Activated naive CD4-positive, alpha-beta T cell treated with Interleukin-2 at 50 U/mL for 16 hours (primary cell): ENCODE measurements around the gene SLC39A5.
"Not testable (repeated sequence)": the region's sequence is repeated elsewhere in the genome, so short reads cannot be mapped to it uniquely, and the experiment has no call there.

Experiments used
- DNase-seq: peaks from one replicate; pipeline ENCODE4 v3.0.0-alpha.2; 2020

The SLC39A5 gene

GRCh38 chr12:56248711-56249110 lies 18.9 kb downstream of the SLC39A5 start:
- no peak for DNase-seq

GRCh38 chr12:56252649-56253048 lies 22.8 kb downstream of the SLC39A5 start:
- DNase-seq, result no peak

- DNase-seq, result no peak
Measured at GRCh38 chr12:56253091-56253490, 23.2 kb downstream of the SLC39A5 start.

GRCh38 chr12:56255671-56256070 lies 25.8 kb downstream of the SLC39A5 start:
- no peak for DNase-seq

GRCh38 chr12:56256326-56256960 lies 26.6 kb downstream of the SLC39A5 start:
- no peak for DNase-seq

GRCh38 chr12:56257071-56257470 lies 27.2 kb downstream of the SLC39A5 start:
- no peak for DNase-seq

GRCh38 chr12:56257491-56258067 lies 27.7 kb downstream of the SLC39A5 start:
- DNase-seq, result no peak

- DNase-seq, result peak; percentile 82
Measured at GRCh38 chr12:56258068-56258819, 28.4 kb downstream of the SLC39A5 start, which contains the start of gene ANKRD52. Gene ANKRD52 (minus strand): TSS chr12:56258384. CDS start chr12:56258269, 115 bp downstream.

- DNase-seq, result no peak
Measured at GRCh38 chr12:56258820-56259183, 29.0 kb downstream of the SLC39A5 start.

- no peak for DNase-seq
Measured at GRCh38 chr12:56260380-56260779, 30.5 kb downstream of the SLC39A5 start.

GRCh38 chr12:56260921-56261320 lies 31.1 kb downstream of the SLC39A5 start:
- DNase-seq, result no peak

- DNase-seq, result no peak
Measured at GRCh38 chr12:56261503-56262232, 31.8 kb downstream of the SLC39A5 start.

GRCh38 chr12:56262955-56263354 lies 33.1 kb downstream of the SLC39A5 start:
- DNase-seq, result not testable (repeated sequence)

- DNase-seq, result not testable (repeated sequence)
Measured at GRCh38 chr12:56266068-56266692, 36.3 kb downstream of the SLC39A5 start.

GRCh38 chr12:56266693-56267442 lies 37.0 kb downstream of the SLC39A5 start, which contains the start of gene COQ10A:
Gene COQ10A (plus strand): TSS chr12:56266942. CDS start chr12:56267119, 177 bp downstream.
- peak; percentile 88 for DNase-seq

GRCh38 chr12:56267443-56268071 lies 37.7 kb downstream of the SLC39A5 start:
- DNase-seq, result no peak

- no peak for DNase-seq
Measured at GRCh38 chr12:56271031-56271430, 41.2 kb downstream of the SLC39A5 start.

GRCh38 chr12:56272468-56272867 lies 42.6 kb downstream of the SLC39A5 start:
- DNase-seq, result not testable (repeated sequence)

- DNase-seq, result no peak
Measured at GRCh38 chr12:56274299-56274698, 44.4 kb downstream of the SLC39A5 start.

GRCh38 chr12:56278905-56279304 lies 49.1 kb downstream of the SLC39A5 start:
- no peak for DNase-seq

- DNase-seq, result no peak
Measured at GRCh38 chr12:56280849-56281248, 51.0 kb downstream of the SLC39A5 start.
